ENCODE measurements around the gene LARP1.
A peak's percentile ranks its signal among the peaks of the same experiment; 100 is the strongest.
"Not testable (repeated sequence)": the region's sequence is repeated elsewhere in the genome, so short reads cannot be mapped to it uniquely, and the experiment has no call there.

The LARP1 gene

GRCh38 chr5:154824070-154824469, 68.9 kb downstream of the LARP1 start:
- DNase-seq (ENCODE audit: low read depth): no peak

DNA sequence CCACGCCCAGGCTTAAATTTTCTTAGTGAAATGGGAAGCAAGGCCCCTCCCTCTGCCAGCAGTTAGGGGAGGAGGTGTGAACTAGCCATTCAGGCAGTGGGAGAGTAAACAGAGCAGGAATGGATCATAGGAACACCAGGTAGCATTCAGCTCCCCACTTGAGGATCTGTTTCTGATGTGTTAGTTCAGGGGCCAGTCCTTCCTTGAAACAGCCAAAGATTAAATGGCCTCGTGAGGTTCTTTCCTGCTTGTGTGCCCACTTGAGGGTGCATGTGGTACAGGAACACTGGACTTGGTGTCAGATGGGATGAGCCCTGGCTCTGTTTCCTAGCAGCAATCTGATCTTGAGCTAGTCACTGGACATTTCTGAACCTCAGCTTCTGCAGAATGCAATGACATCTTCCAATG, 74.0 kb downstream of the LARP1 start:
- no peak for DNase-seq (ENCODE audit: low read depth)

DNA sequence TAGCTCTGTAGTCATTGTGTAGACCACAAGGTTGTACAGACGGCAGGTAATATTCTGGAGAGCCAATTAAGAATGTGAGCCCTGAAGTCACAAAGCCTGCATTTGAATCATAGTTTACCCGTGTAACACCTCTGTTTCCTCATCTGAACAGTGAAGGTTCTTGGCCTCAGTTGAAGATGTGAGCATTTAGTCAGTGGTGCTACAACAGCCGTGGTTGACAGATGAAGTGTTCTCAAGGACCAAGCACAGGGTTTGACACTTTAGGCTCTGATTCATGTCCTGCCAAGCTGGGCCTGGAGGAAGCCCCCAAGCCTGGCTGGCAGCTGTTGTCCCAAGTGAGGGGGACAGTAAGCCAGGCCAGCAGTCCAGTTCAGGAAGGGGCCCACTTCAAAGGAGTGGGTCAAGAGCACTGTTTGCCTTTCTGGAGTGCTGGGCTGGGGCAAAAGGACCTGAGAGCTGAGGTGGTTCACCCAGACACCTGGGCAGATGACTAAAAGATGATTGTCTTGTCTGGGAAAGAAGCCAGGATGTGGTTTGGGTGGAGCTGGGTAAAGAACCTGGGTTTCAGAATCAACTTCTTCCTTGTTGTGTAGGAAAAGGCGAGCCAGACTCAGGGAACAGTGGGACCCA, 74.5 kb downstream of the LARP1 start:
- no peak for DNase-seq (ENCODE audit: low read depth)

DNA sequence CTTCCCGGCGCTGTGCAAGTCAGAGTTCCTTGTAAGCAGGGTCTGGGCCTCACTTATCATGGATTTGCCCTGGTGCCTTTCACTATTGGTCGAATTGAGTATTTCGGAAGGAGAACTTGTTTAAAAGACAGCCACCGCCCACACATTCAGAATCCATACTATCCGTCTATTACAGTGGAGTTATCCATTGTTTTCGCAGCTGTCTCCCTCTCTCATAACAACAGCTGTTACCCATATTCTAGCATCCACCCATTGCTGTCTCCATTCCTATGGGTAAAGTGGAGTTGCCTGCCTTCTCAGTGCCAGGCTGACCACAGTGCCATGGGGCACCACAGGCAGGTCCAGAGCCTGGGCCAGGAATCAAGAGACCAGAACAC, 75.0 kb downstream of the LARP1 start:
- no peak for DNase-seq (ENCODE audit: low read depth)

- no peak for DNase-seq (ENCODE audit: low read depth)
These were observed 75.4 kb downstream of the LARP1 start for GRCh38 chr5:154830596-154830995.

DNA sequence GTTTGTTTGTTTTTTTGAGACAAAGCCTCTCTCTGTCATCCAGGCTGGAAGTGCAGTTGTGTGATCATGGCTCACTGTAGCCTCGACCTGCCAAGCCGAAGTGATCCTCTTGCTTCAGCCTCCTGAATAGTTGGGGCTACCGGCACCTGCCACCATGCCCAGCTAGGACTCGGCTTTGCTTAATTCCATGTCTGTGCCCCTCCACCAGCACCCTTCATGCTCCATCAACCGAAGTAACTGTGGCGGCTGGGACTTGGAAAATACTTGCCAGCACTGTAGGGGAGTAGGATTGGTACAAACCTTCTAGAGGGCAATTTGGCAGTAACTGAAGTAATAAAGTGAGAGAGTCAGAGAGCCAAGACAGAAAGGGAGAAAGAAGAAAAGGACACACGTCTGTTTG, 76.3 kb downstream of the LARP1 start:
- no peak for DNase-seq (ENCODE audit: low read depth)

DNA sequence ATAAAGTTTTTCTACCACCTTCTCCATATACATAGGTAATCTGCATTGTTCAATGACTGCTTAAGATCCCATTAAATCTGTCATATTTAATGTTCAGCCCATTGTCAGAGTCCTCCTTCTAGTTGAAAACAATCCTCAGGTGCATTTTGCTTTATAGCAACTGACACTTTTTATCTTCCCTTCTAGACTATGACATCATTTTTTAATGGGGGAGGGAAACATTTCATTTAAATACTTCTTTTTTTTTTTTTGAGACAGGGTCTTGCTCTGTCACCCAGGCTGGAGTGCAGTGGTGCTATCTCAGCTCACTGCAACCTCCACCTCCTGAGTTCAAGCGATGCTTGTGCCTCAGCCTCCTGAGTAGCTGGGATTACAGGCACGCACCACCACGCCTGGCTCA, 77.6 kb downstream of the LARP1 start:
- DNase-seq (ENCODE audit: low read depth): not testable (repeated sequence)

- DNase-seq (ENCODE audit: low read depth): no peak
These were observed 78.9 kb downstream of the LARP1 start for GRCh38 chr5:154834053-154834452.

- not testable (repeated sequence) for DNase-seq (ENCODE audit: low read depth)
These were observed 80.5 kb downstream of the LARP1 start for GRCh38 chr5:154835701-154836052.

GRCh38 chr5:154836225-154836624, 81.0 kb downstream of the LARP1 start:
- no peak for DNase-seq (ENCODE audit: low read depth)

- no peak for DNase-seq (ENCODE audit: low read depth)
These were observed 82.1 kb downstream of the LARP1 start for GRCh38 chr5:154837009-154837901.

DNA sequence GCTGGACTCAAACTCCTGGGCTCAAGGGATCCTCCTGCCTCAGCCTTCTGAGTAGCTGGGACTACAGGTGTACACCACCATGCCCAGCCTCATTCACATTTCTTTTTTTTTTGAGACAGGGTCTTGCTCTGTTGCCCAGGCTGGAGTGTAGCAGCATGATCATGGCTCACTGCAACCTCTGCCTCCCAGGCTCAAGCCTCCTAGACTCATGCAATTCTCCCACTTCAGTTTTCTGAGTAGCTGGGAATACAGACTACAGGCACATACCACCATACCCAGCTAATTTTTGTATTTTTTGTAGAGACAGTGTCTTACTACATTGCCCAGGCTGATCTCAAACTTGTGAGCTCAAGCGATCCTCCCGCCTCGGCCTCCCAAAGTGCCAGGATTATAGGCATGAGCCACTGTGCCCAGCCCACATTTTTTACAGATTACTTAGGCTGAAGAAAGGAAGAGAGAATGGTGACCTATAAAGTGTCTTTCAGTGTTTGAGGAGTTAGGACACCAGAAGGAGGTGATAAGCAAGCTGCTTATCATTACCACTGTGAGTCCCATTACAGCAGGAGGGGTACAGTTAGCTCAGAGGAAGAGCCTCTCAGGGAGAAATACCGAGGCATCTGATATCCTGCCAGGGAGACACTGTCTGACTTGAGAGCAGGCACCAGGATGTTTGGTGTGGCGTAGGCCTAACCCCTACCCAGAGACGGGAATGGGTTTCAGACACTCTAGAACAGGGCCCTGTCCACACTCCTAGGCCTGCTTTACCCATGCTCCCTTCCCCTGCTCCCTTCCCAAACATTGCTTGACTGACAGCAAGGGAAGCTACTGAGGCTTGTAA, 85.5 kb downstream of the LARP1 start:
- DNase-seq (ENCODE audit: low read depth): no peak

DNA sequence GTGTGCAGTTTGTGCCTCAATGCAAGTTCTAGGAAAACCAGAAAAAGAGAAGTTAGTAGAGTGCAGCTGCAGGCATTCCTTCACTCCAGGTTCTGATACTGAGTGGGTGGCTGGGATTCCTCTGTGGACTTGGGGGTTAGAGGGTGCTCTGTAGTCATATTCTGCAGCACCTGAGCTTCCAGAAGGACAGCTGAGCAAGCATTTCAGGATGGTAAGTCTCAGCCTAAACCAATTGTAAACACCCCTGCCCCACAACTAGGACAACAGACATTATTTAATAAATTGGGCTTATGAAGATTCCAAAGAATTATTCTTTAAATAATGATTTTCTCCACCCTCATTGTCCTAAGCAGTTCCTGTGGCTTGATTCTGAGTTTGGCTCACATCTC, 86.1 kb downstream of the LARP1 start:
- no peak for DNase-seq (ENCODE audit: low read depth)

DNA sequence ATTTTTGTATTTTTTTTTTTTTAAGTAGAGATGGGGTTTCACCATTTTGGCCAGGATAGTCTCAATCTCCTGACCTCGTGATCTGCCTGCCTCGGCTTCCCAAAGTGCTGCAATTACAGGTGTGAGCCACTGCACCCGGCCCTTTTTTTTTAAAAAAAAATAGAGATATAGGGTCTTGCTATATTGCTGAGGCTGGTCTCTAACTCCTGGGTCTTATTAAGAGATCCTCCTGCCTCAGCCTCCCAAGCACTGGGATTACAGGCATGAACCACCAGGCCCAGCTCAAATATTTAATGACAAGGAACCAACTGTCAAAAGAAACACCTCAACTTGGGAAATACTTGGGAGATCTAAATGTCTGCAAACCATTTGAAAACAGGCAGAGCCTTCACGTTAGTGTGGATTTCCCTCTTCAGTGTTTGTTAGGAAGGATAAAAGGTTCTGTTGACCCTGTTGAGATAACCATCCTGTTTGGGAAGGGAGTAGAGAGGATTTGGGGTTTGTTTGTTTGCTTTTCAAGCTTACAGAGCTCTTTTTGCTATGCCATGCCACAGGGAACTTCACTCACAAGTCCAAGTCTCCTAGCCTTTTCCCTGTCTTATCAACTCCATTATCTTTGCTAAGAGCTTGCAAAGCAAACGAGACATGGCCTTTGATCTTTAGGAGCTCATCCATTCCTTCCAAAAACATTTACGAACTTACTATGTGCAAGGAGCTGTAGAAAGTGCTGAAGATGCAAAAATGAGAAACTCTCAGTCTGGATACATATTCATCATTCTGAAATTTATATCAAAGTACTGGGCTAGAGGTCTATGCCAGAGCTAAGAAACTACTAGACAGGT, 87.7 kb downstream of the LARP1 start:
- DNase-seq (ENCODE audit: low read depth): no peak

DNA sequence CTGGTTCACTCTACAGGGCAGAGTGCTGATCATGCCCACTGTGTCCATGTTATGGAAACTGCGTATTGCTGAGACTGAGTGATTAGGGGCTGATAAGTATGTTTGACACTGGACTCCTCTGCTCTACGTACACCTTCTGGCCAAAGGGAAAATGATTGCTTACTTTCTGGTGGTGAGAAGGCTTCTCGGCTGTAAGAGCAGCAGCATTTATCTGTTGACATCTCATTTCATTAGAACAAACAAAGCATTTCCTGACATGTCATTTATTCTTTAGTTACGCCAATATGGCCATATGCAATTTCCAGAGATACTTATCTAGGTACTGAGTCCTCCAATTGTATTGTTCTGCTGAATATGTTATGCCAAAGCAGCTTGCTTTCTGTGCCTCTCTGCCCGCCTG, 89.6 kb downstream of the LARP1 start:
- DNase-seq (ENCODE audit: low read depth): no peak

- DNase-seq (ENCODE audit: low read depth): no peak
These were observed 94.1 kb downstream of the LARP1 start for GRCh38 chr5:154849264-154849785.

- DNase-seq (ENCODE audit: low read depth): no peak
These were observed 94.6 kb downstream of the LARP1 start for GRCh38 chr5:154849791-154850201.

GRCh38 chr5:154850255-154851062, 95.3 kb downstream of the LARP1 start, which contains the start of gene FAXDC2:
Gene FAXDC2 (minus strand): TSS chr5:154850603. CDS start chr5:154838178, 12,425 bp downstream.
- DNase-seq (ENCODE audit: low read depth): no peak

GRCh38 chr5:154851351-154851750, 96.2 kb downstream of the LARP1 start:
- DNase-seq (ENCODE audit: low read depth): no peak

DNA sequence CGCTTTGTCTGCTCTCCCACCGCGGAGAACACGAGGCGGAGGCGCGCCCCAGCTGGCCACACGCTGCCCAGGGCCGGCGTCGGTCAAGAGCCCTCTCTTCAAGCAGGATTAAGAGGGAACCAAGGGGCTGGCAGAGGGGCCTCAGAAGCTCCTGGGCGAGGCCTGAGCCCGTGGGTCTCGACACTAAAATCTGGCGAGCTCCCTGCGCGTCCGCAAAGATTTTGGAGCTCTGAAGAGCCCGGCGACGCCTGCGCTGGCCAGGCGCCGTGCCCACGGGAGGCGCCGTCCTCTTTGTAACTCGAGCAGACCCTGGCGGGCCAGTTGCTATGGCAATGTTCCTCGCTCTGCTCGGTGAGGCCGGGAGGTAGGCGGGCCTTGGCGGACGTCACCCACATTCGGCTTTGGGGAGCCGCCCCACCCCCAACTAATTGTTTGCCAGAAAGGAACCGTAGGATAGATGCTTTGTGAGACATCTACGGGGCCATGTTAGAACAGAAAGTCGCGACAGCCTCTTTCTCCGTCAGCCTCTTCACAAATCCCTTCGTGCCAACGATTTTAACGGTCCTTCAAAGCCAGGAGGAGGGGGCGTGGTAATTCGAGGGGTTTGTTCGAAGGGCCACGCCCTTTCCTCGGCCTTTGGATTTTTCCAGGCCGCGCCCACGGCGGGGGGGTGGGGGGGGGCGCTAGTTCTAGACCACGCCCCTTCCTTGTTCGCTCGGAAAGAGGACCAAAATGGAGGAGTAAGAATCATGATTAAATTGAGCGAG, 102.5 kb downstream of the LARP1 start:
- DNase-seq (ENCODE audit: low read depth): peak; percentile 75
